Stimulated activated CD4-positive, alpha-beta T cell treated with anti-CD3 and anti-CD28 coated beads, Interleukin-2, amount 100 ng/mL, for 24 hours (primary cell): ENCODE results near the gene NDE1.

Experiments
- DNase-seq, 2 donors: peaks; one replicate each; pipeline ENCODE4 v3.0.0-alpha.2; 2020

Gene NDE1

DNA sequence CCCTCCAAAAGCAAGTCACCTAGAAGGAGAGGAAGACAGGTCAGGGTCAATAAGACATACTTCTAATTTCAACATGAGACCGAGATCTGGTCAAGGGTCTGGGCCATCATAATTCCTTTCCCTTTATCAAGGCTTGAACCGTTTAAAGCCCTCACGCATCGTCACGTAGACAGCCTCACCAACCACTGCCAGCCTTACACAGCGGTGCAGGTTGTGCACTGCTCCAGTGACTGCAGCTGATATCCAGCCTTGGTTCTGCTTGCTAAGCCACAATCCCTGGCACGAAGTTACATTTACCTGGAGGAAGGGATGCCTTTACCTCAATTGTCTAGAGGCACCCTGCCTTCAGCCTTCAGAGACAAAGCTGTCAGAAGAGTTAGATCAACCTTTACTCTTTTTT is 121.6 kb downstream of the NDE1 start:
- DNase-seq, result no peak

DNA sequence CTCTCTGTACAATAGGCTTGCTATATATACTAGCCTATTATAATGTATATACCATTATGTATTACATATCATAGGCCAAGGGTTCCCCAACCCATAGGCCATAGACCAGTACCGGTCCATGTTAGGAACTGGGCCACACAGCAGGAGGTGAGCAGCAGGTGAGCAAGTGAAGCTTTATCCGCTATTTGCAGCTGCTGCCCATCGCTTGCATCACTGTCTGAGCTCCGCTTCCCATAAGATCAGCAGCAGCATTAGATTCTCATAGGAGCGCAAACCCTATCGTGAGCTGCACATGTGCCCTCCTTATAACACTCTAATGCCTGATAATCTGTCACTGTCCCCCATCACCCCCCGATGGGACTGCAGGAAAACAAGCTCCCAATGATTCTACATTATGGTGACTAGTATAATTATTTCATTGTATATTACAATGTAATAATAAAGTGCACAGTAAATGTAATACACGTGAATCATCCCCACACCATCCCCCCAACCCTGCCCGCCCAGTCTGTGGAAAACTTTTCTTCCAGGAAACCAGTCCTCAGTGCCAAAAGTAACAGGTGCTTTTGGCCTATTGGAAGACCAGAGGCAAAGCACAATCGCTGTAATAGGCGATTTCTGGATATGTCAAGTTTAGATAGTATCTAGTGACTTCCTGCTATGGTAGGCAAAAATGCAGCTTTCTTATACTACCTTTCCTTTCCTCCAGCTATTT is 122.7 kb downstream of the NDE1 start:
- no peak for DNase-seq

DNA sequence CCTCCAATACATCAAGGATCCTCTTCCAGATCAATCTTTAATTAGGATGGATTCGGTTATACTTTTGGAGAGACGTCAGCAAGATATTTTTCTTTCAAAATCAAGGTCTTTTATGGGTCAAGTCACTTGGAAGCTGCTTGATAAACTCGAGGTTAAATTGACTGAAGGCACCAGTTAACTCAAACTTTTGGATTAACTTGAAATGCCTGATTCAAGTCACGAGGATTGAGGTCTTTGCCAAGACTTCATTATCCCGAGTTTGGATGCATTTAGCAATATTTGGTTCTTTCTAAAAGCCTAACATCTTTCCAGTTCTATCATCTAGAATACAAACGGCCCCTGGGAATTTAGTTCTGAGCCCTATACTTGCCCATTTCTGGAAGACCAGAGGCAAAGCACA is 123.9 kb downstream of the NDE1 start:
- no peak for DNase-seq

DNA sequence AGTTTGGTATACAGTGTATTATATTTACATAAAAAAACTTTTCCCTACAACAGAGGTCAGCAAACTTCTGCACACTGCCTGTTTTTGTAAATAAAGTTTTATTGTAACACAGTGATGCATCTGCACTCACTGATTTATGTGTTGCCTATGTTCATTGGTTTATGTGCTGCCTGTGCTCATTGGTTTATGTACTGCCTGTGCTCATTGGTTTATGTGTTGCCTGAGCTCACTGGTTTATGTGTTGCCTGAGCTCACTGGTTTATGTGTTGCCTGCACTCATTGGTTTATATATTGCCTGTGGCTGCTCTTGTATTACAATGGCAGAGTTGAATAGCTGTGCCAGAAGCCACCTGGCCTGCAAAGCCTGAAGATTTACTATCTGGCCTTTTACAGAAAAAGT is 125.2 kb downstream of the NDE1 start:
- DNase-seq, result no peak

DNA sequence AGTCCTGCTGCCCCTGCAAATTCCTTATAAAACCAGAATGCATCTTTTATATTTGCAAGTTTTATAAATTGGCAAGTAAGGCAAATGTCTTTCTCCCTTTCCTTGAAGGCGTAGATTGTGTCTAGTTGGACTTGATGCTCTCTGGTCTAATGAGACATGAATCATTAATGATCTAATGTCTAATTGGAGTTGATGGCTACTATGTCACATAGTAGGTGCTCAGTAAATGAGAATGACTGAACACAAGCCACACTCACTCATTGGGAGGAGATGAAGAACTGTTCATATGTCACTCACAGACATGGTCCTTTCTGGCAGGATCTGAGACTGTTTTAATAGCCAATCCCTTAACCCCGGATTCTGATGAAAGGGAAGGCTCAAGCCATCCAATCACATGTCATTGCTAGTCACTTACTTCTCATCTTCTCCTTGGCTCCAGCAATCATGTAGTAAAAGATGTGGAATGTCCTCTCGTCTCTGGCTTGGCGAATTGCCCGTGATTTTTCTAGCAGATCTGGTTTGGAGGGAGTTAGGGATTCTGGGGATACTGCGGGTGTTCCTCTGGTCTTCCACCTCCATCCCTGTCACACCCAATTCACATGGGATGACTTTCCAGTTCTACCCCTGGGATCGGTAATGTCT is 125.7 kb downstream of the NDE1 start:
- no peak for DNase-seq
